Measurements from ENCODE around the gene RAB12.

- TF ChIP-seq EZH2 (IDR thresholded peaks at IDR 0.05; ENCODE audit: borderline replicate concordance, low read depth, low read length, severe bottlenecking) (no peak), CTCF (IDR thresholded peaks at IDR 0.05; ENCODE audit: borderline replicate concordance, extremely low read depth, low read length, poor library complexity, severe bottlenecking) (no peak)
Measured at GRCh38 chr18:8688216-8688800, 79.1 kb downstream of the RAB12 start.
